ENCODE data around the gene AFF1.
A peak's percentile ranks its signal among the peaks of the same experiment; 100 is the strongest.
"Not testable (repeated sequence)": the region's sequence is repeated elsewhere in the genome, so short reads cannot be mapped to it uniquely, and the experiment has no call there.

The AFF1 gene

DNA sequence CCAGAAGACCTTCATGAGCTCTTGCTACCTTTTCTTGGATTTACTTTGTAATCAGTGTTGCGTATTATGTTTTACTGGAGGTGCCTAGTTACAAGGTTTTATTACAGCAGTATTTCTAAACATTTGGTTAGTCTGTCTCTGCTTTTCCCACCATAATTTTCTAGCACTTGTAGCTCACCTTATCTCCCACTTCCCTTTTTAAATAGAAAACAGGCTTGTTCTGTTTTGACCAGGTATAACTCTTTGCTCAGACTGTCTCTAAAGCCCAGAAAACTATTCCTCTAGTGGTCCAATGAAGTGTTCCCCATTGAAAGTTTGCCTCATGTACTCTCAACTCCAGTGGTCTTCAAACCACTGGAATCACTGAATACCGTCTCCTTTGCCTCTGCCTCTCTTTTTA, 43.9 kb downstream of the AFF1 start:
- no peak for DNase-seq

- no peak for DNase-seq
Measured at GRCh38 chr4:86980230-86980629, 45.4 kb downstream of the AFF1 start.

DNA sequence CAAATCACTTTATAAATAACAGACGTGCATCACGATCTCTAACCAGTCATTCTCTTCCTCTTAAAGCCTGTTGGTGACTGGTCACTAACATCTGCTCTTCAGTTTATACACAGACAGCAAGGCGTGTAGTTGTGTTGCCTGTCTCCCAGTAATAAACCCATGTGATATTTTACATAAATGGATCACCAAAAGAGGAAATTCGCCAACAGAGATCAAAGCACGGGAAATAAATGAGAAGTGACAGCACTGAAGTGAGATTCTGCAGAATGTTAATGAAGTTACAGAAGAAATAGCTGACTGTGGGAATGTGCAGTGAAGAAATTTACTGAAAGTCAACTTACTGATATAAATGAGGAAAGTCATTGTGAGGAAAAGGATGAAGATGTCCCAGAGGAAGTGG, 47.0 kb downstream of the AFF1 start:
- no peak for DNase-seq

GRCh38 chr4:86985852-86986251, 51.0 kb downstream of the AFF1 start:
- not testable (repeated sequence) for DNase-seq

GRCh38 chr4:86989658-86990057, 54.8 kb downstream of the AFF1 start:
- not testable (repeated sequence) for DNase-seq

GRCh38 chr4:86990510-86990909, 55.7 kb downstream of the AFF1 start:
- no peak for DNase-seq

- no peak for DNase-seq
Measured at GRCh38 chr4:86991994-86992393, 57.2 kb downstream of the AFF1 start.

- no peak for DNase-seq
Measured at GRCh38 chr4:86993909-86994681, 59.3 kb downstream of the AFF1 start.

- no peak for DNase-seq
Measured at GRCh38 chr4:86994686-86995085, 59.9 kb downstream of the AFF1 start.

DNA sequence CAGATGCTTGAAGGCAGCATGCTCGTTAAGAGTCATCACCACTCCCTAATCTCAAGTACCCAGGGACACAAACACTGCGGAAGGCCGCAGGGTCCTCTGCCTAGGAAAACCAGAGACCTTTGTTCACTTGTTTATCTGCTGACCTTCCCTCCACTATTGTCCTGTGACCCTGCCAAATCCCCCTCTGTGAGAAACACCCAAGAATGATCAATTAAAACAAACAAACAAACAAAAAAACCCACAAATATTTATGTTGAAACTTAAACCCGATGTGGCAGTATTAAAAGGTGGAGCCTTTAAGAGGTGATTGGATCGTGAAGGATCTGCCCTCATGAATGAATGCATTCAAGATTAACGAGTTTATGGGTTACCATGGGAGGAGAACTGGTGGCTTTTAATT, 61.7 kb downstream of the AFF1 start:
- DNase-seq: not testable (repeated sequence)

DNA sequence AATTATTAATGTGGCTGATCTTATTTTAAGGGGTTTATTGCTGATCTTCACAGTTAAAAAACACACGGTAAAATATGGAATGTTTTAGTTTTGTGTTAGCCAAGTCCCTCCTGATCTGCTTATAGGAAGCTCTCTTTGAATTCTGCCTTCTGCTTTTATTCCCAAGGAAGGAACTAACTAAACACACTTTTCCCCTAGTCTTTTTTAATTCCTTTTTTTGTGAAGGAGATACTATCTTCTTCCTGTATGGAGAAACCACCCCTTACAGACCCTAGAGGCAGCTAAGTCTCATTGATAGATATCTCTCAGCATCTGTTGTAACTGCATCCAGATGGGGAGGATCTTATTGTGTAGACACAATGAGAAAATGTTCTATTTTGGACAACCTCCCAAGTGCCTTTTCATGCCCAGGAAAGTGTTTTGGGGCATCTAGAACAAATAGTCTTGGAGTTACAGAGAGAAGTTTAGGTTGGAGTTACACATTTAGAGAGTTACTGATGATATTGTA, 64.4 kb downstream of the AFF1 start:
- no peak for DNase-seq

GRCh38 chr4:87002682-87003043, 67.9 kb downstream of the AFF1 start:
- no peak for DNase-seq

GRCh38 chr4:87003266-87003665, 68.5 kb downstream of the AFF1 start:
- no peak for DNase-seq

GRCh38 chr4:87005369-87005689, 70.5 kb downstream of the AFF1 start:
- no peak for DNase-seq

DNA sequence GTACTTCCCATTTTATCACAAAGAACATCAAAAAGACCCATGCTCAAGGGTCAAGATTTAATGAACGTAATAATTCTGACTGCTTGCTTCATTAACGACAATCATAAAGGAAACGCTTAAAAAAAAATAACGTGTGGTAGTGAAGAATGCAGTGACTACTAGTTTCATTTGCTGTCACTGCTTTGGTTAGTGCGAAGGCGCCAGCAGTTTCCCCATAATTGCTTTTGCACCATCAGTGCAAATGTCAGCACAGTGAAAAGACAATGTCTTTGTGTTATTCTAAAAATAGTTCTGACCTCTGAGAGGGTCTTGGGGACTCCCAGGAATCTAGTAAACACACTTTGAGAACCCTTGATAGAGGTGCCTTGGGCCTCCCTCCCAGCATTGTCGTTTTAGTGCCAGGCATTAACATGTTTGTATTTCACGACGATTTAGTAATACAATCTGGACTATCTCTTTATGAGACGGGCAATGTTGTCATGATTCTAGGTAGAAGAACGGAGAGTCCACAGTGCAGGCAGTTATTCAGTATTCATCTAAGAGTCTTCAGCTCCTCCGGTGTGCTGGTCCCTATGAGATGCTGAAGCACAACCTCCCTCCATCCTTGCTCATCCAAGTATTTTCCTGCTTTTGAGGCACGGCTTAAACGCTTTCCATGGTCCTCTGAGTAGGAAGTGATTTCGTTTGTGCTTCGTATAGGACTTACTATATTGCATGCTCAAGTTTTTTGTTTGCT, 71.0 kb downstream of the AFF1 start:
- no peak for DNase-seq

GRCh38 chr4:87006426-87006675, 71.5 kb downstream of the AFF1 start:
- no peak for DNase-seq

GRCh38 chr4:87006676-87007527, 72.1 kb downstream of the AFF1 start:
- DNase-seq: peak; percentile 92

DNA sequence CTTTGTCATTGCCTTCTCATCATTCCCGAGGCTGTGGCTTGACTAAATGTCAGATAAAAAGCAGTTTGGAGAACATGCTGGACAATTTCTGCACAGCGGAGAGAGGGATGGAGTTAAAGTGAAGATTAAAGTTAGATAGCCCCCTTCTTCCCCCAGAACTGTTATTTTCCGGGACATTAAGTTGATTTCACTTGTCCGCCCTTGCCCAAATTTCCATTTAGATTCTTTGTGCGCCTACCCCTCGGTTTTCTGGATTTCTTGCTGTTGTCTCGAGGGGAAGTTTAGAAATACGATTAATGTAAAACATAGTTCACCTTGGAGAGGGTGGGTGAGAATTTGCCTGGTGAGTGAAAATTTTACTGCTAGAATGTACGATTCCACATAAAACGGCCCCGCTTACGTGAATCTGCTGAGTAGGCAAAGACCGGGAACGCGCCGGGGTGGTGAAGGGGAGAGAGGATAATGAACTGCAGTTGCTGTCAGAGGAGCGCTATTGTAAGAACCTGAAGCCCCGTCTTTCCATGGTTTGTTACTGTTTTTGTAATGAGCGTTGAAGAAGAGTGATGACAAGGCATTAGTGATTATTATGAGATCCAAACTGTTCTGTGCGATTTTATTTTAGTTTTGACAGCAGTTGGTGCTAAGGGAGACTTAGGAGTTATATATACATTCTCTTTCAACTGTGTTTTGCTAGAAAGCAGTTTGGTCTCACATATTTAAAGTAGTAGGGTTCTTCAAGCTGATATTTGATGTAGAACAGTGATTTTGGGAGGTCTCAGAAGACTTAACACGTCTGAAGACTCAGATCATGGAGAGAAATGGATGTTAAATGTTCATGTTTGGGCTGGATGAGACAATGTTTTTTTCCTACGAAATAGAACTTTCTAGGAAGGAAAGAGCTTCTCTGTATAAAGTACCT, 73.0 kb downstream of the AFF1 start:
- peak; percentile 25 for DNase-seq

DNA sequence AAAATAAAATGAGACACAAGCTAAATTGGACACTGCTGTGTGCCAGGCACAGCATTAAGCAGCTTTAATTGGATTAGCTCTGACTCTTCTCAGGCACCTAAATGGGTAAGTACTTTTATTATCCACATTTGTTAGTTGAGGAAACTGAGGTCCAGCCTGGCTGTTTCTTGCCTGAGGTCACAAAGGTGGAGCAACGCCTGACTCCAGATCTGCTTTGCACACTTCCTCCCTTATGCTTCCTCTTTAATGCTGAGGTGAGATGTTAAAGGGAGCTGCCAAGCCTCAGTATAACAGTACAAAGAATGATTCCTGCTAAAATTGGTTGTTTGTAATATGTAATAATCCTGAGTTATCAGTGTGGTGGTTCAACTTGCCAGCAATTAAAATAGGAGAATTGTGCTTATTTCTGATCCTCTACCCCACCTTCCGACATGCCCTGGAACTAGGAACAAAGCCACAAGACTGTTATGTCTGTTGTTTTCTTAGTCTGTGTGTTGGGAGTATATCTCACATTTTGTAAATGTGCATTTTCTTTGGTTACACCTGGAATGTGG, 74.4 kb downstream of the AFF1 start:
- DNase-seq: no peak

DNA sequence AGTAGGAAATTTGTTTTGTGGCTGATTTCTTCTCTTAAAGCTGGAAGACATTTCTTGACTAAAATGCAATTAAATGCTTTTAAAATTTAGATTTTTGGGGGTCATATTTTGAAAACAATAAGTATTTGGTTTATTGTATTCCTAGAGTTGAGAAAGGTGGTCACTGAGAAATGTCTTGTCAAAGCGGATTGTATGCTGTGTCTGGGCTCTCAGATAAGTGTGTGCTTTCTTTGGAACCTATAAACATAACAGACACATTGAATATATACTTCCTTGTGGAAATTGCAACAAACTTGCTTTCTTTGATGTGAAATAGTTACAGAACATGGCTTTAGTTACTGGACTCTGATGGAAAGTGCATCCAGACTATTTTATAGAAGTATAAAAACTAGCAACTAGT, 75.4 kb downstream of the AFF1 start:
- DNase-seq: no peak

GRCh38 chr4:87011340-87012034, 76.7 kb downstream of the AFF1 start:
- DNase-seq: no peak

All from CD4-positive, alpha-beta T cell treated with Interleukin-15 for 1 hour (primary cell).